GM21619 (cell line): Measurements from ENCODE around the gene FANCD2OS.
"Not testable (repeated sequence)": the region's sequence is repeated elsewhere in the genome, so short reads cannot be mapped to it uniquely, and the experiment has no call there.

ENCODE experiments used
- ATAC-seq: cut with Tn5 transposase; IDR thresholded peaks from one replicate; pipeline ENCODE4 v1.9.1; 2021; ENCODE audit not compliant: unreplicated experiment

The FANCD2OS gene, protein sequence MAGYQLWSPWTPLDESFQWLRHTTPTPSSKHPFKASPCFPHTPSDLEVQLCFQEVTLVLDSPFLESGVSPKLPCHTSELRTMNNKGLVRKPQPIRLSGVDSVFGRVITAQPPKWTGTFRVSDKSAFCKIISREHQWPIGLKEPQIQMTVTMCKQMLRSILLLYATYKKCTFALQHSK

DNA sequence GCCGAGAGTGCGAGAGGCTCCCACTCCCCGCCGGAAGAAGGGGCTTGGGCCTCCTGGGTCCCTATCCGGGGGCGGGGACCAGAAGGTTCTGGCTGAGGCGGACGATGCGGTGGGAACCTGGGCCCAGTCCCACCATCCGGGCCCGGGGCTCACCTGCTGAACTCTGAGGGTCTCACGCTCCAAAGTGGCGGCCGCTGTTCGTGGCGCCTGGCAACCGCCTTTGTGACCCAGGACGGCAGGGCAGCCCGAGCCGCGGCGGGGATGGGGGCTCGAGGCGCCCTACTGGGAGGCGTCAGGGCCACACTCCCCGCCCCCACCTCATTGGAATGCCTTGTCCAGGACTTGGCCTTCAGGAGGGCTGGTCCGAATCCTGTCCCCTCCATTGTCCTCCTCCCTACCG, at the start of gene FANCD2OS:
Gene FANCD2OS (minus strand): TSS at position 165 of the 400 bp plus-strand sequence. CDS start 3,481 bp downstream, outside the sequence.
- ATAC-seq = no peak

DNA sequence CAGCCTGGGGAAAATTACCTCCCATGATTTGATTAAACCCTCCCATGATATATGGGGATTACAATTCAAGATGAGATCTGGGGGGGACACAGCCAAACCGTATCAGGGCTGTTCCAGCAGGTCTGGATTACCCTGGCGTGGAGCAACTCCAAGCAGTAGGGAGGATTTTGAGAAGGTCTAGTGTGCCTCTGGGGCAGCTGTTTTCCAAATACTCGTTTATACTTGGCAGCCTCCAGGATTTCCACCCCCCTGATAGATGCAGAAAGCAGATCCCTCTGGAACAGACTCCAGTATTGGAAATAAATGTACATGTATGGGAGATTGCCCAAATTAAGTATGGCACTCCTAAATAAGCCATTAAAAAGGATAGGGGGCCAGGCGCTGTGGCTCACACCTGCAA, 49.0 kb upstream of the FANCD2OS start:
- no peak for ATAC-seq

DNA sequence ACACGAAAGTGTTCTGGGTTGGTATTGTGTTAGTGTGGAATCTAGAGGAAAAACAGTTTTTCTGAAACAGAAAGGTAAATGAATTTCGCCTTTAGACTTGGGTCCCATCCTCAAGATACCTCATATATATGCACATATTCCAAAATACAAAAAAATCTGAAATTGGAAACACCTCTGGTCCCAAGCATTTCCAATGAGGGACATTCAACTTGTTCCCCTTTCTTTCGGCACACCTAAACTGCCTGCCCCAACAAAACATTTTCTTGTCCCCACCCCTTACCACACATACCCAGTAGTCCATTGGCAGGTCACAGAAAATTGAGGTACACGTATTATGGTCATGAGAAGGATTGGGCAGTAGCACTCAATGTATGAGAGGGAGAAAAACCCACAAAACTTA, 47.6 kb upstream of the FANCD2OS start:
- no peak for ATAC-seq

DNA sequence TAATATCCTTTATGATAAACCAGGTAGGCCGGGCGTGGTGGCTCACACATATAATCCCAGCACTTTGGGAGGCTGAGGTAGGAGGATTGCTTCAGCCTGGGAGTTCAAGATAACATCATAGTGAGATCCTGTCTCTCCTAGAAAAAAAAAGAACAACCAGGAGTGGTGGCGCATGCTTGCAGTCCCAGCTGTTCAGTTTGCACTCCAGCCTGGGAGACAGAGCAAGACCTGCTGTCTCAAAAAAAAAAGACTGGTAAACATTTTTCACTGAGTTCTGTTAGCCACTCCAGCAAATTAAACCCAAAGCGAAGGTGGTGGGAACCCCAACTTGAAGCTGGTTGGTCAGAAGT, 47.0 kb upstream of the FANCD2OS start:
- no peak for ATAC-seq

DNA sequence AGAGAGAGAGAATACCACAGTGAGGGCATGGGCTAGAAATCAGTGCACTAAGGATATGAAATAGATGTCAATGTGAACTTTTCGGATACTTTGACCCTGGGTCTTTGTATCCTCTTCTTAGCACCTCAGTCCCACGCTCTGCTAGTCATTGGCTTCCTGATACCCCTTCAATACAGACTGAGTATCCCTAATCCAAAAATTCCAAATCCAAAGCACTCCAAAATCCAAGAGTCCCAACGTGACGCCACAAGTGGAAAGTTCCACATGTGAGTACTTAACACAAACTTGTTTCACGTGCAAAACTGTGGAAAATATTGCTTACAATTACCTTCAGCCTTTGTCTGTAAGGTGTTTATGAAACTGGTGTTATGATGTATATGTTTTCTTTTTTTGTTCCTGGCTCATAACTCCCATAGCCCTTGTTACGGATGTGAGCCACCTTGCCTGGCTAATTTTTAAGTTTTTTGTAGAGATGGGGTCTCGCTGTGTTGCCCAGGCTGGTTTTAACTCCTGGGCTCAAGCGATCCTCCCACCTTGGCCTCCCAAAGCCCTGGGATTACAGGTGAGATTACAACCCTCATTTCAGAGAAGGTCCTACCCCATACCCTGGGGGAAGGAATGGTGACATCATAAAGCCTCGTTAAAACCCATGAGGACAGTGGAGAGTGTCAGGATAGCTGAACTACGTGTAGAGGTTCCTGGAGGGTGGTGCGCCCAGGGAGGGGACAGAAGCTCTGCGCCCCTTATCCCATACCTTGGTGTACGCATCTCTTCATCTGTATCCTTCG, 46.5 kb upstream of the FANCD2OS start:
- ATAC-seq = no peak

DNA sequence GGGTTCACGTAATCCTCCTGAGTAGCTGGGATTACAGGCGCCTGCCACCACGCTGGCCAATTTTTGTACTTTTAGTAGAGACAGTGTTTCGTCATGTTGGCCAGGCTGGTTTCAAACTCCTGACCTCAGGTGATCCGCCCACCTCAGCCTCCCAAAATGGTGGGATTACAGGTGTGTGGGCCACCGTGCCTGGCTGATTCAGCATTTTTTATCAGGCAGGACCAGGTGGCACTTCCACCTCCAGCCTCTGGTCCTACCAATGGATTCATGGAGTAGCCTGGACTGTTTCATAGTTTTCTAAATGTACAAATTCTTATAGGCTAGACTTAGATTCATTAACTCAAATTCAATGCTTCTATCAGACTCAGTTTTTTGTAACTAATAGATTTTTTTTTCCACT, 42.9 kb upstream of the FANCD2OS start:
- no peak for ATAC-seq

DNA sequence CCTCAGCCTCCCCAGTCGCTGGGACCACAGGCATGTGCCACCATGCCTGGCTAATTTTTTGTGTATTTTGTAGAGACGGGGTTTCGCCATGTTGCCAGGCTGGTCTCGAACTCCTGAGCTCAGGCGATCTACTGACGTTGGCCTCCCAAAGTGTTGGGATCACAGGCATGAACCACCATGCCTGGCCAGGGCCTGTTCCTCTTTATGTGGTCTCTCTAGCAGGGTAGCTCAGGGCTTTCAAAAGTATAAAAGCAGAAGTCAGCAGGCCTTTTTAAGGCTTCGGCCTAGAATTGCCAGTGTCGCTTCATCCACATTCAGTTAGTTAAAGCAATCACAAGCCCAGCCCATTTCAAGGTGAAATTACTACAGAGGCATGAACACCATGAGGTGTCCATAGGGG, 41.2 kb upstream of the FANCD2OS start:
- no peak for ATAC-seq

DNA sequence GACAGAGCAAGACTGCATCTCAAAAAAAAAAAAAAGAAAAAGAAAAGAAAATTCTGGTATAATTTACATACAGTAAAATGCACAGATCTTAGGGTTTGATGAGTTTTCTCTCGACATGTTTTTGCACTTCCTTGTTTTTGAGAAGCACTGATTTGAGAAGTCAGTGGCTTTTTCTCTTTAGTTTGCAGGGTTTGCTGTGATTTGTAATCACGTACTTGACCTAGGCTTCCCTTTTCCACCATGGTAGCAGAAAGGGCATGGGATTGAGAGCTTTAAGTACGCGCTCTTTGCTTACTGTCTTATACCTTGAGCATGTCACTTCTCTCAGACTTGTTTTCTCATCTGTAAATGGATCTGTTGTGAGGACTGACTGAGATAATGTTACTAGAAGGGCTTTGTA, 37.6 kb upstream of the FANCD2OS start:
- ATAC-seq = no peak

DNA sequence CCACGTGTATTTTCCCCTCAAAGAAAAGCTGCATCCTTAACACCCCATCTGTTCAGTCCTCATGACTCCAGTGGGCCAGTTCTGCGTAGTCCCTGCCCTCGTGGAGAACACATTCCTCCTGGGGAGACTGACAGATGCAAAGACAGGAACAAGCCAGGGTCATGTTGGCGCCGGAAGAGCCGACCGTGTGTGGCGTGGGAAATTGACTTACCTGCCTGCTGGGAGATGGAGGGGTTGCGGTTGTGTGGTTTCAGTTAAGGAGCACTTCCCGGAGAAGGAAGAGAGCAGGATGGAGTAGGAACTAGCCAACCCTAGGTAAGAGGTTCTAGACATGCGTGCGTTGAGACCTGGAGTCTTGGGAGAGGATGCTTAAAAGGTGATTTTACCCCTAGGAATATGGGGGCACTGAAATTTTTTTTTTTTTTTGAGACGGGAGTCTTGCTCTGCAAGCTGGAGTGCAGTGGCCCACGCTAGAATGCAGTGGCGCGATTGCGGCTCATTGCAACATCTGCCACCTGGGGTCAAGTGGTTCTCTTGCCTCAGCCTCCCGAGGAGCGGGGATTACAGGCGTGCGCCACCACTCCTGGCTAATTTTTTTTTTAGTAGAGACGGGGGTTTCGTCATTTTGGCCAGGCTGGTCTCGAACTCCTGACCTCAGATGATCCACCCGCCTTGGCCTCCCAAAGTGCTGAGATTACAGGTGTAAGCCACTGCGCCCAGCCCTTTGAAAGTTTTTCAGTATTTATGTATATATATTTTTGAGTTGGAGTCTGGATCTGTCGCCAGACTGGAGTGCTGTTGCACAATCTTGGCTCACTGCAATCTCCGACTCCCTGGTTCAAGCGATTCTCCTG, 34.9 kb upstream of the FANCD2OS start:
- ATAC-seq = no peak

DNA sequence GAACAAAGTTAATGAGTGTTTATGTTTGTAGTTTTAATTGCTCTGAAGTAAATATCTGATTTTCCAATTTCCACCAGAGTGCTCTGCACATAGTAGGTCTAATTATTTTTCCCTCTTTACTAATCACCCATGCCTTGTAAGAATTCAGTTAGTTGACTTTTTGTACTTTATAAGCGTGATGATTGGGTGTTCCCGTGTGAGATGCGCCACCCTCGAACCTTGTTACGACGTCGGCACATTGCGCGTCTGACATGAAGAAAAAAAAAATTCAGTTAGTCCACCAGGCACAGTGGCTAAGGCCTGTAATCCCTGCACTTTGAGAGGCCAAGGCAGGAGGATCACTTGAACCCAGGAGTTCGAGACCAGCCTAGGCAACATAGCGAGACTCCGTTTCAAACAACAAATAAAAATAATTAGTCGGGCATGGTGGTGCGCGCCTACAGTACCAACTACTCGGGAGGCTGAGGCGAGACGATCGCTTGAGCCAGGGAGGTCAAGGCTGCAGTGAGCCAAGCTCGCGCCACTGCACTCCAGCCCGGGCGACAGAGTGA, 33.0 kb upstream of the FANCD2OS start:
- ATAC-seq = no peak

DNA sequence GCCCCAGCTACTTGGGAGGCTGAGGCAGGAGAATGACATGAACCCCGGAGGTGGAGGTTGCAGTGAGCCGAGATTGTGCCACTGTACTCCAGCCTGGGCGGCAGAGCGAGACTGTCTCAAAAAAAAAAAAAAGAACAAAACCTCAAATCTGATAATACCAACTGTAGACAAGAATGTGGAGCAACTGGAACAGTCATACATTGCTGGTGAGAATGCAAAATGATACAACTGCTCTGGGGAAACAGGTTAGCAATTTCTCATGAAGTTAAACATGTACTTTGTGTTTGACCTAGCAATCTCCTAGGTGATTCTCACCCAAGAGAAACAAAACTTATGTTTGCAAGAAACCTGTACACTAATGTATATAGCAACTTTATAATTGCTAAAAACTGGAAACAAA, 29.1 kb upstream of the FANCD2OS start:
- no peak for ATAC-seq

DNA sequence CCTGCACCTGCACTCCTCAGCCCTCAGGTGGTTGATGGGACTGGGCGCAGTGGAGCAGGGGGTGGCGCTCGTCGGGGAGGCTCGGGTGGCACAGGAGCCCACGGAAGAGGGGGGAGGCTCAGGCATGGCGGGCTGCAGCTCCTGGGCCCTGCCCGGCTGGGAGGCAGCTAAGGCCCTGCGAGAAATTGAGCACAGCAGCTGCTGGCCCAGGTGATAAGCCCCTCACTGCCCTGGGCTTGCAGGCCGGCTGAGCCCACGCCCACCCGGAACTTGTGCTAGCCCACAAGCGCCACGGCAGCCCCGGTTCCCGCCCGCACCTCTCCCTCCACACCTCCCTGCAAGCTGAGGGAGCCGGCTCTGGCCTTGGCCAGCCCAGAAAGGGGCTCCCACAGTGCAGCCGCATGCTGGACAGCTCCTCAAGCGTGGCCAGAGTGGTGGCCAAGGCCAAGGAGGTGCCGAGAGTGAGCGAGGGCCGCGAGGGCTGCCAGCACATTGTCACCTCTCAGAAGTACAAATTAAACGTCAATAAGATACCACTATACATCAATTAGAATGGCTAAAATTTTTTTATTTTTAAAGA, 28.5 kb upstream of the FANCD2OS start:
- no peak for ATAC-seq

DNA sequence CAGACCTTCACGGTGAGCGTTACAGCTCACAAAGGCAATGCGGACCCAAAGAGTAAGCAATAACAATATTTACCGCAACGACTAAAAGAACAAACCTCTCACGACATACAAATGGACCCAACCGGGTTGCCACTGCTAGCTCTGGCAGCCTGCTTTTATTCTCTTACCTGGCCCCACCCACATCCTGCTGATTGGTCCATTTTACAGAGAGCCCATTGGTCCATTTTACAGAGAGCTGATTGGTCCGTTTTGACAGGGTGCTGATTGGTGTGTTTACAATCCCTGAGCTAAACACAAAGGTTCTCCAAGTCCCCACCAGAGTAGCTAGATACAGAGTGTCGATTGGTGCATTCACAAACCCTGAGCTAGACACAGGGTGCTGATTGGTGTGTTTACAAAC, 27.8 kb upstream of the FANCD2OS start:
- not testable (repeated sequence) for ATAC-seq

DNA sequence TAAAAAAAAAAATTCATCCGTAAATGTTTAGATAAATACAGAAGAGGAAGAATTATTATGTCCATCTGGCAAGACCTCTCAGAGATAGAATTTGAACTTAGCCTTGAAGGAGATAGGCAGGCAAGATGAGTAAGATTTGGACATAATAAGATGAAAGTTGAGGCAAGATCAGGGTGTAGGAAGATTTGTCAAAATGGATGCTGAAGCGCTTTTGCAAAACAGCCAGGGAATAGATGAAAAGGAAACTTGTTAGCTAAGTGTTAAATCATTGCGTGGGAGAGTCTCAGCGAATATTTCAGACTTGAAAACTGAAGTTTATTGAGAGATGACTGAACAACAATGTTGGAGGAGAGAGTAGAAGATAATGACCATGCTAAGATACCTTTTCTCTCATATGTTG, 14.7 kb upstream of the FANCD2OS start:
- ATAC-seq = no peak

DNA sequence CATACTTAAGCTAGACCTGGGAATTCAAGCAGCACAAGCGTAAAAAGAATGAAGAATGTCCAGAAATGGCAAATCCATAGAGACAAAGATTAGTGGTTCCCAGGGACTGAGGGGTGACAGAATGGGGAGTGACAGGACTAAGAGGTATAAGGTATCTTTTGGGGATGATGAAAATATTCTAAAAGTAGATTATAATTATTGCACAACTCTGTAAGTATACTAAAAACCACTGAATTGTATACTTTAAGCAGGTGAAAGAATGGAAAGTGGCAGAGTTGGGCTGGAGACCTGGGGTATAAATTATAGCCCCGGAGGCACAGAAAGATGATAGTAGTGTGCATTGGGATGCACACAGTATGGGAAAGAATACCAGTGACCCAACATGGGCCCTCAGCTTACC, 13.0 kb upstream of the FANCD2OS start:
- ATAC-seq = no peak

DNA sequence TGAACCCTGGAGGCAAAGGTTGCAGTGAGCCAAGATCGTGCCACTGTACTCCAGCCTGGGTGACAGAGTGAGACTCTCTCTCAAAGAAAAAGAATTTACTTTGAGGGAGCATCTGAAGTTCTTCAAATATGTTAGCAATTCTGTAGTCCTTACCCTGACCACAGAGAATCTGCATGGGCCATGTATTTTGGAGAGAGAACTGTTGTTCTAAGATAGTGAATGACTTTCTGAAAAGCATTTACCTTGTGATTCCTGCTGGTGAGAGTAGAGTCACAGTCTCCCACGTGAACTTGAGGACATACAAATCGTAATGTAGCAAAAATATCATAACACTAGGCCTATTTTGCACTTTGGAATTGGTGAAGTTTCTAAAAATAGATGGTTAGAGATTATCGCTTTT, 11.3 kb upstream of the FANCD2OS start:
- no peak for ATAC-seq

DNA sequence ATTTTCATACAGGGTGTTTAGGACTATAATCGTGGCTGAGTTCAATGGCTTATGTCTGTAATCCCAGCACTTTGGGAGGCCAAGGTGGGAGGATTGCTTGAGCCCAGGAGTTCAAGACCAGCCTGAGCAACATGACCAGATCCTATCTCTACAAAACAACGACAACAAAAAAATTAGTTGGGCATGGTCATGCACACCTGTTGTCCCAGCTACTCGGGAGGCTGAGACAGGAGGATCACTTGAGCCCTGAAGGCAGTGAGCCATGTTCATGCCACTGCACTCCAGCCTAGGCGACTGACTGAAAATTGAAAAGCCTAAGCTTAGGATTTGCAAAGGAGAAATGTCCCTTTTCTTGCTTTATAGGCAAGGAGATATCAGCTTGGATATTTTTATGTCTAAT, 8.9 kb upstream of the FANCD2OS start:
- no peak for ATAC-seq

DNA sequence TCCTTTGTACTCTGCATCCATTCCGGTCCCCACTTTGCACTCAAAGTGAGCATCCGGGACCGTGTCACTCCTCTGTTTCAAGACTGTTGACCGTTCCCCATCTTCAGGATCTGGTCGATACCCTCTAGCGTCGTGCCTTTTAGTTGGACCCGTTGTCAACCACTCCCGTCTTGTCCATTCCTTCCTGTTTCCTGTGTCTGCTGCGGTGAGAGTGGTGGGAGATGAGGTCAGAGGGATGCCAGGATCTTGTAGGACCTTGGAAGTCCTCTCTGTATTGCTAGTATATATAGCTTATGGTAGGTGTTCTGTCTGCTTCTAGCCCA, 8.0 kb upstream of the FANCD2OS start:
- no peak for ATAC-seq

DNA sequence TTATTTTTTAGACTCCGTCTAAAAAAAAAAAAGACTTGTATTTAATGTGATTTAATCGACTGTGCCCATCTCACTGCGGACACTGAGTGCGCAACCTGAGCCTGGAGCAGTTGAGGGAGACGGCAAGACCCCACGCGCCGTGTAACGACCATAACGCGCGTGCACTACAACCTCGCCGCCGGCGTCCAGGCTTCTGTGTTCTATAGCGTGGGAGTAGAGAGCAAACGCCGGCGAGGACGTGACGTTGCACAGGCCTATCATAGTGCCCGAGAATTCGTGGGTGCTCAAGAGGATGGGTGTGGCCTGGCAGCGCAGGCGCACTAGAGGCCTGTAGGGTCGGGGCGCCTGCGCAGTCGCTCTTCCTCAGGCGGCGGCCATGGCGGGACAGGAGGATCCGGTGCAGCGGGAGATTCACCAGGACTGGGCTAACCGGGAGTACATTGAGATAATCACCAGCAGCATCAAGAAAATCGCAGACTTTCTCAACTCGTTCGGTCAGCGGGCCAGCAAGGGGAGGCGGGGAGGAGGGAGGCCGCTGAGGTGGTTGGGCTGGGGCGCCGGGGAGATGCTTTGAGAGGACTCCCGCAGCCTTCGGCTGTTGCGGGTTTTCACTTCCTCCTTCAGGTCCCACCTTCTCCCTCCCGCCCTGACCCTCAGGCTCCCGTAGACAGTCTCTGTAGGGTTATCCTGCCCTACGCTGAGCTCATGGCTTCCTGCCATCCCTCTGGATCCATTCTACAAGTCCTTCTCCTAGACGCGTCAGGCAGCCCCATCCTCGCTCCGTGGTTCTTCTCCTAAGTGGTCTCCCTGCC, 7.5 kb upstream of the FANCD2OS start, which contains the start of gene BRK1:
Gene BRK1 (plus strand): TSS at position 350 of the 812 bp plus-strand sequence. CDS start 27 bp downstream, at position 377.
- peak; percentile 96 for ATAC-seq

DNA sequence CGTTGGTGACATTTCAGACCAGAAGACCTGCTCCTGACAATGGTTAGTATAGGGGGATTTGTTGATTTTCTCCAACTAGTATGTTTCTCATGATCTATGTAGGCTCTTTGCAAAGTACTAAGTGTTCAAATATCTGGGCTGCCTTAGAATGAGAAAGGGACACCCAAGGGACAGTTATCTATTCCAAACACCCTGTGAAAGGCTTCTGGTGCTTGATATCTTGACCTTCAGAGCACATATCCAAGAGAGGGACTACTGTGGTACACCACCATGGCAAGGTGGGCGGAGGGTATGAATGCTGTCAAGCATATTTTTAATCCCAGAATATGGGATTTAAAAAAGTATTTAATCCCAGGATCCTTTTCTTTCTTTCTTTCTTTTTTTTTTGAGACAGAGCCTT, 1.1 kb downstream of the FANCD2OS start:
- ATAC-seq = no peak

DNA sequence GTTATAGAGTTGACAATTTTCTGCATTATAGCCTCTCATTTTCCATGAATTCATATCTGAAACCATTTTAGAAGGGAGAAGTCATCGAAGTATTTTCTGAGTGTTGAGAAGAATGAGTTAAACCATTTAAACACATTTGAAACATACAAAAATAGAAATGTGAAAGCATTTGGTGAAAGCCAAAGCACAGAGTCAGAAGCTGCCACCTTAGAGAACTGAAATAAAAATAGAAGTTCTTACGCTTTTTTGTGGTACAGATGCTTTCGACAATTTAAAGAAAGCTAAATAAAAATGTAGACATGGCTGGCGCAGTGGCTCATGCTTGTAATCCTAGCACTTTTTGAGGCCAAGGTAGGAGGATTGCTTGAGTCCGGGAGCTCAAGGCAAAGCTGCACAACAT, 9.0 kb downstream of the FANCD2OS start:
- no peak for ATAC-seq
